GM19328 (cell line): Measurements from ENCODE around the gene OR2W1.

Source experiments
- ATAC-seq: cut with Tn5 transposase; IDR thresholded peaks from one replicate; pipeline ENCODE4 v1.9.1; 2021; ENCODE audit warnings: mild to moderate bottlenecking, moderate library complexity; ENCODE audit not compliant: unreplicated experiment

OR2W1 gene

DNA sequence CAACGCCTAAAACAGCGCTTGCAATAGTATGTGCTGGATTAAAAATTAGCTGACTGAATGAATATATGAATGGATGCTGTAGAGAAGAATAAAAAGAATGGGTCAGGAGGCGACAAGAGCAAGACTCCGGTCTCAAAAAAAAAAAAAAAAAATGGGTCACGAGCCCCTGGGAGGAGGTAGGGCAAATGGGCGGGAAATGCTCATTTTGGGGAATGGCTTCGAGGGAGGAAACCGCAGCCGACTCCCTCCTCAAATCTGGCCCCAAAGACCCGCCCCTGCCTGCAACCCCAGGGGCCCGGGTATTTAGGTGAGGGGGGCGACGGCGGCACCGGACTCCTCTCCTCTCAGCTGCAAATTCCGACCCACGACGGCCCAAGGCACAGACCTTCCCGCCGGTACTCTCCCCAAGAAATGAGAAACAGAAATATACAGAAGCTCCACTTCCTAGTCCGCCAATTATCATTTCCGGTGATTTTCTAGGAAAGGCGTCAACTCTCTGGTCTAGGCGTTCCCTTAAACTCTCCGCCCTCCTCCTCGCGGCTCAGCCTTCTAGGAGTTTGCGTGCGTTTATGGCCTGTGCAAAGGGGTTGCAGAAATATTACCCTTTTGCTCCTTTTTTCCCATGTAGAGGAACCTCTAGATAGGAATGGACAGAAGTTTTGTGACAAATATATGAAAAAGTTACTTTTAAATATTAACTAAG, 39.6 kb downstream of the OR2W1 start, which contains the start of gene ZNF311:
Gene ZNF311 (minus strand): TSS at position 133 of the 703 bp plus-strand sequence. CDS start 1,361 bp downstream, outside the sequence.
- no peak for ATAC-seq

DNA sequence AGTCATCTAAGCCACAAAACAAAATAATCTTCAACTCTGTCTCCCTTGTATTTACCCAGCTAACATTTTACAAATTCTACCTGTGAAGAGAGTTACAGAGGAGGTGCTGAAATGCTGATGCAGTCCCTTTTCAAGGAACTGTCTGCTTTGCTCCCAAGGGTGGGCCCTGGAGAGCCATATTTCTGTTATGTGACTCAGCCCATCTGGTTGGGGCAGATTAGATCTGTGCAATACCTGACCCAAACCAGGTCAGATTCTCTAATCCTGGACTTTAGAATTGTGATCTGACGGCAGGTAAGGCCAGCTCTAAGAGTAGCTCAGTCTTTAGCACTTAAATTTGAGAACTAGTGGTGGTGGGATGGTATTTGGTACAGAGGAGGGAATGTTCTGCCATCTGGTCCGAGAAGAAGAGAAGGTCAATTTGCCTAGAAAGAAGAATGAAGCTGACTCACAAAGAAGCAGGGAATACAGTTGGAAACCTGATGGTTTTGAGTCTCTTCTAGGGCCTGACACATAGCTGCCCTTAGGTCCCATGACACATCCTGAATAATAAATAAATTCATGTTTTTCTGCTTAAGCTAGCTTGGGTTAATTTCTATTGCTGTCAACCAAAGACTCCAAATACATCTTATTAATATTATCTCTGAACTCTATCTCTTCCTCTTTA, 48.0 kb downstream of the OR2W1 start:
- no peak for ATAC-seq

DNA sequence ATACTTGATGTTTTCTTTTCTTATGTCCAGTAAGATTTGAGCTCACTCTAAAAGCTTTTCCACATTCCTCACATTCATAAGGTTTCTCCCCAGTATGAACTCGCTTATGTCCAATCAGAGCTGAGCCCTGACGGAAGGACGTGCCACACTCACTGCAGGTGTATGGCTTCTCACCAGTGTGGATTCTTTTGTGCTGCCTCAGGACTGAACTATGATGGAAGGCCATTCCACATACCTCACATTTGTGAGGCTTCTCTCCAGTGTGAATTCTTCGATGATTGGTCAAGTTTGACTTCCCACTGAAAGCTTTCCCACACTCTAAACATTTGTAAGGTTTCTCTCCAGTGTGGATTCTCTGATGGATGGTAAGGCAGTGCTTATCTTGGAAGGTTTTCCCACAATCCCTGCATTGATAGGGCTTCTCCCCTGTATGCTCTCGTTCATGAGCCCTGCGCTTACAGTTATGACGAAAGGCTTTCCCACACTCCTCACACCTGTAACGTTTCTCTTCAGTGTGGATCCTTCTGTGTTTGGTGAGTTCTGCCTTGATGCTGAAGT, 49.8 kb downstream of the OR2W1 start:
- ATAC-seq, result no peak
